Measurements from ENCODE around the gene ACBD4.

Gene ACBD4

GRCh38 chr17:45161288-45162024 is 26.0 kb downstream of the ACBD4 start, which contains the start of gene HEXIM2:
Gene HEXIM2, plus strand, starts transcription at chr17:45161875. Its CDS starts 919 bp downstream, at chr17:45162794.
- no peak for TF ChIP-seq CTCF (IDR thresholded peaks at IDR 0.05; ENCODE audit: control insufficient read depth, insufficient read depth, low read depth, low read length, missing control alignments)
- peak within 1 kb of the TSS; percentile 88 for H3K4me3 ChIP-seq (ENCODE audit: control insufficient read depth, low read depth, low read length)
- DNase-seq (ENCODE audit: low read depth), result peak; percentile 100

- peak overlapping the region; percentile 27 for H3K4me3 ChIP-seq (ENCODE audit: control insufficient read depth, low read depth, low read length)
- DNase-seq (ENCODE audit: low read depth), result no peak
- TF ChIP-seq CTCF (IDR thresholded peaks at IDR 0.05; ENCODE audit: control insufficient read depth, insufficient read depth, low read depth, low read length, missing control alignments), result no peak
Observed at GRCh38 chr17:45162025-45162687, 26.7 kb downstream of the ACBD4 start.

- TF ChIP-seq CTCF (IDR thresholded peaks at IDR 0.05; ENCODE audit: control insufficient read depth, insufficient read depth, low read depth, low read length, missing control alignments), result no peak
- DNase-seq (ENCODE audit: low read depth), result no peak
- H3K4me3 ChIP-seq (ENCODE audit: control insufficient read depth, low read depth, low read length), result no peak overlapping the region
Observed at GRCh38 chr17:45164734-45165269, 29.3 kb downstream of the ACBD4 start.

- no peak overlapping the region for H3K4me3 ChIP-seq (ENCODE audit: control insufficient read depth, low read depth, low read length)
- no peak for TF ChIP-seq CTCF (IDR thresholded peaks at IDR 0.05; ENCODE audit: control insufficient read depth, insufficient read depth, low read depth, low read length, missing control alignments)
- DNase-seq (ENCODE audit: low read depth), result no peak
Observed at GRCh38 chr17:45168991-45169752, 33.7 kb downstream of the ACBD4 start.

- TF ChIP-seq CTCF (IDR thresholded peaks at IDR 0.05; ENCODE audit: control insufficient read depth, insufficient read depth, low read depth, low read length, missing control alignments), result no peak
- no peak overlapping the region for H3K4me3 ChIP-seq (ENCODE audit: control insufficient read depth, low read depth, low read length)
- no peak for DNase-seq (ENCODE audit: low read depth)
Observed at GRCh38 chr17:45170280-45170930, 34.9 kb downstream of the ACBD4 start.

GRCh38 chr17:45170931-45171337 is 35.4 kb downstream of the ACBD4 start:
- DNase-seq (ENCODE audit: low read depth), result peak; percentile 80
- peak overlapping the region; percentile 40 for H3K4me3 ChIP-seq (ENCODE audit: control insufficient read depth, low read depth, low read length)
- TF ChIP-seq CTCF (IDR thresholded peaks at IDR 0.05; ENCODE audit: control insufficient read depth, insufficient read depth, low read depth, low read length, missing control alignments), result no peak
